Fibroblast of lung (primary cell): ENCODE measurements around the gene C1QTNF8.

Experiments used
- CTCF ChIP-seq, 2 donors: IDR thresholded peaks in 1 of 2; conservative IDR thresholded peaks in 1 of 2; 1 replicate in 1 of 2; 2 replicates in 1 of 2; pipeline ENCODE4 v1.5.1; 2011 to 2012; ENCODE audit warnings: low read length in 2 of 2, control low read depth in 1 of 2, inconsistent platforms in 1 of 2, low read depth in 1 of 2, mild to moderate bottlenecking in 1 of 2
- EZH2 ChIP-seq: IDR thresholded peaks from 2 replicates; pipeline ENCODE4 v1.5.1; 2012; ENCODE audit warnings: low read length, control low read depth, mild to moderate bottlenecking; ENCODE audit errors: missing control alignments

GRCh38 chr16:1044460-1045309 is 51.4 kb downstream of the C1QTNF8 start:
- TF ChIP-seq CTCF (conservative IDR thresholded peaks at IDR 0.05 in 1 of 2, IDR thresholded peaks at IDR 0.05 in 1 of 2; ENCODE audit: low read depth in 1 of 2, low read length in 2 of 2) (no peak), EZH2 (peak; percentile 12)
